Embryonic facial prominence (tissue), 1 donor: ENCODE measurements around the gene TLCD1.
A peak's percentile ranks its signal among the peaks of the same experiment; 100 is the strongest.
"Not testable (repeated sequence)": the region's sequence is repeated elsewhere in the genome, so short reads cannot be mapped to it uniquely, and the experiment has no call there.

Experiments
- DNase-seq: peaks from one replicate; pipeline ENCODE4 v3.0.0-alpha.2; 2016; ENCODE audit errors: extremely low spot score

Gene TLCD1

DNA sequence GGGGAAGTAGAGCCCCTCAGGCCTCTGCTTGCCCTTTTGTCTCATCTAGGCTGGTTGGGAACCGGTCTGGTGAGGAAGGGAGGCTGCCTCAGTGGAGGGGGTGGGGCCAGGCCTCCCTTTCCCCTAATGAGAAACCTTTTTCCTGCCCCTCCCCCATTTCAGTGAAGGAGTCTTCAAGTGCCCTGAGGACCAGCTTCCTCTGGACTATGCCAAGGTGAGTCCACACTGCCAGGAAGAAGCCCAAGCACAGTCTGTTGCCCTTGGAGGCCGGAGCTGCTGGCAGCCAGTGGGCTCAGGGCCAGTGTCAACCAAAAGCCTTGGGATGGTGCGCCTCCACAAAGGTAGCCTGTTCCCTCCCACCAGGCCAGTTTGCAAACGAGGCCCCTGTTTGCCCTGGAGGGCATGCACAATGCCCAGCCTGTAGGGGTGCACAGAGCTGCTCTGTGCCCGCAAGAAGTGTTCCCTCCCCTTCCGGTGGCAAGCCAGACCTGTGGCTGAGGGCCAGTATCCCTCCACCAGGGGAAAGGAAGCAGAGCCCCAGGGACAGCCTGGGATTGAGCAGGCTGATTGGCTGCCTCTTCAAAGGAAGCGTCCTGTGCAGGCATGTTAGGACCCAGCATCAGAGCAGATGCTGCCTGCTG, 21.1 kb upstream of the TLCD1 start:
- no peak for DNase-seq

DNA sequence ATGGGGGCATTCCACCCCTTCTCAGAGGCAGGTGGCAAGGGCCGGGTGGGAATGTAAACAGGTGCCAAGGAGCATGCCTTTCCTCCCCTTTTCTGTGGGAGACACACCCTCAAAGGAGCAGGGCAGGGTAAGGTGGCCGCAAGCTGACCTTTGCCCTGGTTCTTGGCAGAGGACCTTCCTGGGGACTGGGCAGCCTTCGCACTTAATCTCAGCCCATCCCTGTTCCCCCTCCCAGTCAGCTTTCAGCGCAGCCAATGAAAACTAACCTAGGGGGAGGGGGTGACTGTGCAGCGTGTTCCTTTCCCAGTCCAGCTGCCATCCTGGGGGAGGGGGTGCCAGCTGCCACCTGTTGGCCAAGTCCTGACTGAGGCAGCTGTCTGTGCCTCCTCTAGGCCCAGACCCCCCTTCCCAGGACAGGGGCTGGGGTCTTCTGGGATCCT, 20.6 kb upstream of the TLCD1 start:
- no peak for DNase-seq

- DNase-seq, result peak; percentile 51
Measured at GRCh38 chr17:28745786-28746411, 19.9 kb upstream of the TLCD1 start.

- peak; percentile 37 for DNase-seq
Measured at GRCh38 chr17:28744972-28745785, 19.1 kb upstream of the TLCD1 start.

GRCh38 chr17:28744104-28744971, 18.3 kb upstream of the TLCD1 start:
- DNase-seq, result peak; percentile 23

GRCh38 chr17:28743243-28744103, 17.4 kb upstream of the TLCD1 start, which contains the start of gene TRAF4:
TRAF4 (plus strand) TSS chr17:28744011; CDS start chr17:28744113, 102 bp downstream.
- DNase-seq, result peak; percentile 44

DNA sequence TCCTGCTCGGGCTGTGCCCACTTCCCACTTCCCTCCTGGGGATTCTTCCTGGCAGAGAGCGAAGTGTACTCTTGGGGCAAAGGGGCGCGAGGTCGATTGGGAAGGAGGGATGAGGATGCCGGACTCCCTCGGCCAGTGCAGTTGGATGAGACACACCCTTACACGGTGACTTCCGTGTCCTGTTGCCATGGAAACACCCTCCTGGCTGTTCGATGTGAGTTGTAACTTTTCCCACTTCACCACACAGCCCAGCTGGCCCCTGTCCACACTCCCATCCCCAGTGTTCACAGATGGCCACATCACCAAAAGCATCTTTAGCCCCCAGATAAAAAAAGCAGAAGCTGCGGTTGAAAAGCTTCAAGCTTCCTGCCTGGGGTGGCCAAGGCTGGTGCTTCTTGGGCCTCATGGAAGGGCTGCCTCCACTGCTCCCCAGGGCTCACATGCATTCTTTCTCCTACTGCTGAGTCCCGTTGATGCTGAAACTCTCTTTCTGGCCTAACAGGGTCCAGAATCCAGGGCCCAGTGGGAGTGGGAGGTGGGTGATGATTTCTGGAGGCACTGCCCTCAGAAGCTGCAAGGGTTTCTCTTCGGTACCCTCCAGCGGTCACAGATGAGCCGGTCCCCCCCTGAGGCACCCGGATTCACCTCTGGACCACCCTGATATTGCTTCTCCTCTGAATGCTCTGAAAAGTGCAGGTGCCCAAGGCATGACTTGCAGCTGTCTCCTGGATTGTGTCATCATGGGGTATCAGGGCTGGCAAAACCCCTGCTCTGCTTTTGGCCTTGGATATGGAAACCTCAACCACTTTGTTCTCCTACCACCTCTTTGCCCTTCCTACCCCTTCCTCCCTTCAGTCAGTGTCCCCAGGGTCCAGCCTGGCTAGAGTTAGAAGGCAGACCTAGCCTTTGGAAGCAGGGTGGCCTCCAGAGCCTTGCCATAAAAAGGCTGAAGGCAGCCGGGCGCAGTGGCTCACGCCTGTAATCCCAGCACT, 15.6 kb upstream of the TLCD1 start:
- no peak for DNase-seq

DNA sequence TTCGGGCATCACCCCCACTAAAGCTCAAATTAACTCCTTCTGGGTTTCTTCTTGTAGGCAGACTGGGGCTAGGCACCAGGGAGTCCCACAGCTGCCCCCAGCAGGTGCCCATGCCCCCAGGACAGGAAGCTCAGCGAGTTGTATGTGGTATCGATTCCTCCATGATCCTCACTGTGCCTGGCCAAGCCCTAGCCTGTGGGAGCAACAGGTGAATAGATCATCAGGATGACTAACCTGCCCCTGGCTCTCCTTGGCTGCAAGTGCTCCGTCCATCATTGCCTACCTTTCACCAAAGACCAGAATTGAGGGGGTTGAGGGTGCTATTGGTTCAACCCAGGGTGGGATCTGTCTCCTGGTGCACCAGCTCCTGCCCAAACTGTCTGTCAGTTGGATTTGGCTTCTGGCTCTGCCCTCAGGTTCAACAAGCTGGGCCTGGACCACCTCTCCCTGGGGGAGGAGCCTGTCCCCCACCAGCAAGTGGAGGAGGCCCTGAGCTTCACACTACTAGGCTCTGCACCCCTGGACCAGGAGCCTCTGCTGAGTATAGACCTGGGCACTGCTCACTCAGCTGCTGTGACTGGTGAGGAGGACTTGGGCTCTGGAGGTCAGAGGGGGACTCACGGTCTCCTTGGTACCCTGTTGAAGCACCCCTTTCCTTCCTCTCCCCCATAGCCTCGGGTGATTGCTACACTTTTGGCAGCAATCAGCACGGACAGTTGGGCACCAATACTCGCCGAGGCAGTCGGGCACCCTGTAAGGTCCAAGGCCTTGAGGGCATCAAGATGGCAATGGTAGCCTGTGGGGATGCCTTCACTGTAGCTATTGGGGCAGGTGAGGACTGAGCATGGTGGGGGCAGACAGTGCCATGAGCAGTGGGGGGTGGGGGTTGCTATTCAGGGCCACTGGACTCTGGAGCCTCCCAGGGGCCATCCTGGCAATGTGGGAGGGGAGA, 14.6 kb upstream of the TLCD1 start:
- no peak for DNase-seq

GRCh38 chr17:28738680-28739384, 12.8 kb upstream of the TLCD1 start:
- no peak for DNase-seq

DNA sequence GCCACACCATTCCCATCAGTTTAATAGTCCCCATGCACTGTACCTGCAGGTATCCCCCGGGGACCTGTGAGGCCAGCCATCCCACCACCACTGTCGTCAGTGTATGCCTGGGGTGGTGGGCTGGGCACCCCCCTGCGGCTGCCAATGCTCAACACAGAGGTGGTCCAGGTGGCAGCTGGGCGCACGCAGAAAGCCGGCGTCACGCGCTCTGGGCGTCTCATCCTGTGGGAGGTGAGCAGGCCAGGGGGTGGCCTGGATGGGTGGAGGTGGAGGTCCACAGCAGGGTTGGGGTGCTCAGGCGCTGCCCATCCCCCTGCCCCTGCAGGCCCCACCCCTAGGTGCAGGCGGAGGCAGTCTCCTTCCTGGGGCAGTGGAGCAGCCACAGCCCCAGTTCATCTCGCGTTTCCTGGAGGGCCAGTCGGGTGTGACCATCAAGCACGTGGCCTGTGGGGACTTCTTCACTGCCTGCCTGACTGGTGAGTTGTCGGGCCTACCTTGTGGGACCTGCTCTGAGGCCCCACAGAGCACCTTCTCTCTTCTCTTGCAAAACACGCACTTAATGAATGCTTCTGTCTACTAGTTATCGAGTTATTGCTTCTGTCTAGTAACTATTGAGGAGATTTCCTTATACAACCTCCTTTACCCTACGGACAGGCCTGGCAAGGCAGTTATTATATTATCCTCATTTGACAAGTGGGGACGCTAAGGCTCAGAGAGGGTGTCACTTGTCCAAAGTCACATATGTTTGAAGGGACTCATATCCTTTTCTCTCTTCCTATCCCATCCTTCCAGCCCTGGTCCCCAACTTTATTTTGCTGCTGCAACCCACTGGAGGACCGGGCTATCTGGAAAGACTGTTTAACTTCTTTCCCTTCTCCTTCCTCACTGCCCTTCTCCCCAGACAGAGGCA, 12.0 kb upstream of the TLCD1 start:
- DNase-seq, result no peak

GRCh38 chr17:28737316-28737715, 11.3 kb upstream of the TLCD1 start:
- no peak for DNase-seq

DNA sequence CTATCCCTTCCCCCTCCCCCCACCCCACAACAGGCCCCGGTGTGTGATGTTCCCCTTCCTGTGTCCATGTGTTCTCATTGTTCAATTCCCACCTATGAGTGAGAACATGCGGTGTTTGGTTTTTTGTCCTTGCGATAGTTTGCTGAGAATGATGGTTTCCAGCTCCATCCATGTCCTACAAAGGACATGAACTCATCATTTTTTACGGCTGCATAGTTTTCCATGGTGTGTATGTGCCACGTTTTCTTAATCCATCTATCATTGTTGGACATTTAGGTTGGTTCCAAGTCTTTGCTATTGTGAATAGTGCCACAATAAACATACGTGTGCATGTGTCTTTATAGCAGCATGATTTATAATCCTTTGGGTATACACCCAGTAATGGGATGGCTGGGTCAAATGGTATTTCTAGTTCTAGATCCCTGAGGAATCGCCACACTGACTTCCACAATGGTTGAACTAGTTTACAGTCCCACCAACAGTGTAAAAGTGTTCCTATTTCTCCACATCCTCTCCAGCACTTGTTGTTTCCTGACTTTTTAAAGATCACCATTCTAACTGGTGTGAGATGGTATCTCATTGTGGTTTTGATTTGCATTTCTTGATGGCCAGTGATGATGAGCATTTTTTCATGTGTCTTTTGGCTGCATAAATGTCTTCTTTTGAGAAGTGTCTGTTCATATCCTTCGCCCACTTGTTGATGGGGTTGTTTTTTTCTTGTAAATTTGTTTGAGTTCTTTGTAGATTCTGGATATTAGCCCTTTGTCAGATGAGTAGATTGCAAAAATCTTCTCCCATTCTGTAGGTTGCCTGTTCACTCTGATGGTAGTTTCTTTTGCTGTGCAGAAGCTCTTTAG, 10.1 kb upstream of the TLCD1 start:
- not testable (repeated sequence) for DNase-seq

DNA sequence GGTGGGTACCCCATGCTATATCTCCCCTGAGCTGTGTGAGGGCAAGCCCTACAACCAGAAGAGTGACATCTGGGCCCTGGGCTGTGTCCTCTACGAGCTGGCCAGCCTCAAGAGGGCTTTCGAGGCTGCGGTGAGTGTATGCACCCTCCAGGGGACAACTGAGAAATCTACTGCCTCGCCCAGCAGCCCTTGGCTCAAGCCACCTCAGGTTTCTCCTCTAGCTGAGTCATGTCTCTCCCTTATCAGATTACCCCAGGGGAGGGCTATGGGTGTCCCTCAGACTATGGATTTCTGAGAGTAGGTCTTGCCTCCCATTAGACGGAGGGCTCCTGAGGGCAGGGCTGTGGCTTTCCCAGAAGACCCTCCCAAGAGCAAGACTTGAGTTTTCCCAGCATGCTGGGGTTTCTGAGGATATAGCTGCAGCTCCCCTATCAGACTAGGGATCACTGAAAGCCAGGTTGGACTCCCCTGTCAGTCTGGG, 9.2 kb upstream of the TLCD1 start:
- no peak for DNase-seq

- DNase-seq, result no peak
Measured at GRCh38 chr17:28734712-28735241, 8.7 kb upstream of the TLCD1 start.

DNA sequence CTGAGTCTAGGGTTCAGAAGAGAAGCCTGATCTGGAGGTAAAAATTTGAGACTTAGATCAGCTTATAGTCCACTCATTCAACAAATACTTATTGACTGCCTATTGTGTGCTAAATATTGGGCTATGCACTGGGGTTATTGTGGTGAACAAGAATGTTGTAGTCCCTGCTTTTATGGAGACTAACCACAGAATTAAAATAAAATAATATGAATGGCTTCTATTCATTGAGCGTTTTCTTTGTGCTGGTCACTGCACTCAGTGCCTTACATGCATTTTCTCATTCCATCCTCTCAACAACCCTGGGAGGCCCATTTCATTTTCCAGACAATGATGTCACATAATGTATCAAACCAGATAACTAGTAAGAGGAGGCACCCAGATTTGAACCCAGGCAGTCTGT, 7.3 kb upstream of the TLCD1 start:
- DNase-seq, result no peak
